ENCODE results near the gene LRP5. TPM values are rescaled to one million over a fixed set of nuclear protein-coding genes. Genes with fewer than 3 reads are reported as not detected.

The LRP5 gene
- total and polyA plus RNA-seq, 9 donors: 3.1 to 63.8 (median 47.2) TPM

- 81 to 90% (median 86%) methylated on average over 11 of the region's 11 CpGs for WGBS, 3 donors
- TF ChIP-seq POLR2A (IDR thresholded peaks at IDR 0.05) (no peak), EP300 (IDR thresholded peaks at IDR 0.05) (no peak), CTCF (IDR thresholded peaks at IDR 0.05) (no peak)
- DNase-seq: no peak
- Histone ChIP-seq H3K4me1 (ENCODE audit: insufficient read depth) (peaks cover 3% of the 10 kb centered on the region), H3K36me3 (no peaks in the 10 kb centered on the region), H3K27me3 (no peaks in the 10 kb centered on the region), H3K9me3 (no peaks in the 10 kb centered on the region), H3K4me3 (no peak overlapping the region), H3K27ac (no peak overlapping the region)
- intact Hi-C loops (cut with DNase I): no loop called here
These were observed 4.3 kb upstream of the LRP5 start for GRCh38 chr11:68308068-68308467.

DNA sequence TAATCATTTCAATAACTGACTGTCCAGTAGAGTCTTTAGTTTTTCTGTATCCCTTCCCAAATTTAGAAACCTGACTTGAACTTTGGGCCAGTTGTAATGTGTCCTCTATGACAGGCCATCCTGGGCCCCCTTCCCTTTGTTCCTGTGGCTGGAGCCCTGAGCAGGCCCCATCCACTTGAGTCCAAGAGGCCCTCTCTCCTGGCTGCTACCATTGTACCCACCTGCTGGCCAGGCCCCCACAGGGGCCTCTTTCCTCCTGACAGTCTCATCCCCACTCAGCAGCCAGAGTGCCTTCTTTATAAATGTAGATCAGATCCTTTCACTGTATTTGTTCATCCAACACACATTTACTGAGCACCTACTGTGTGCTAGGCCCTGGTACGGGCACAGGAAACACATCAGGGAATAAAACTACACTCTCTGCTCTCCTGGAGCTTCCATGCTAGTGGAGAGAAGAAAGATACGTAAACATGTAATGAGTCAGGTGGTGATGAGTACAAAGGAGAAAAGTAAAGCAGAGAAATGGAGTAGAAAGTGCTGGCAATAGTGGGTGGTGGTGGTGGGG is 2.7 kb upstream of the LRP5 start:
- DNase-seq: no peak
- intact Hi-C loops (cut with DNase I): loop anchor here in 1 of 4 donors (10.0 kb wide), 2 partner anchors 65 to 135 kb away; no protein-coding TSS in a partner anchor
- H3K4me1 ChIP-seq (ENCODE audit: insufficient read depth): peaks cover 6% of the 10 kb centered on the region
- no peaks in the 10 kb centered on the region for H3K27me3 ChIP-seq
- H3K9me3 ChIP-seq: no peaks in the 10 kb centered on the region
- no peaks in the 10 kb centered on the region for H3K36me3 ChIP-seq
- WGBS, 3 donors: 91 to 98% (median 94%) methylated on average over 2 of the region's 2 CpGs
- H3K27ac ChIP-seq: no peak overlapping the region
- H3K4me3 ChIP-seq: no peak overlapping the region
- TF ChIP-seq EP300 (IDR thresholded peaks at IDR 0.05) (no peak), CTCF (IDR thresholded peaks at IDR 0.05) (no peak), POLR2A (IDR thresholded peaks at IDR 0.05) (no peak)

- Histone ChIP-seq H3K36me3 (no peaks in the 10 kb centered on the region), H3K9me3 (no peaks in the 10 kb centered on the region), H3K4me3 (peak overlapping the region; percentile 64), H3K27me3 (no peaks in the 10 kb centered on the region), H3K27ac (peak overlapping the region; percentile 60 to 74), H3K4me1 (ENCODE audit: insufficient read depth) (peaks cover 16% of the 10 kb centered on the region)
- TF ChIP-seq CTCF (IDR thresholded peaks at IDR 0.05) (no peak), EP300 (IDR thresholded peaks at IDR 0.05) (no peak), POLR2A (IDR thresholded peaks at IDR 0.05) (no peak)
- 79 to 82% (median 79%) methylated on average over 25 of the region's 25 CpGs for WGBS, 3 donors
- intact Hi-C loops (cut with DNase I): loop anchor here in 1 of 4 donors (10.0 kb wide), 2 partner anchors 63 to 133 kb away; no protein-coding TSS in a partner anchor
- peak in 2 of 5 donors; percentile 39 to 53 for DNase-seq
These were observed 953 bp upstream of the LRP5 start for GRCh38 chr11:68311160-68312116.

DNA sequence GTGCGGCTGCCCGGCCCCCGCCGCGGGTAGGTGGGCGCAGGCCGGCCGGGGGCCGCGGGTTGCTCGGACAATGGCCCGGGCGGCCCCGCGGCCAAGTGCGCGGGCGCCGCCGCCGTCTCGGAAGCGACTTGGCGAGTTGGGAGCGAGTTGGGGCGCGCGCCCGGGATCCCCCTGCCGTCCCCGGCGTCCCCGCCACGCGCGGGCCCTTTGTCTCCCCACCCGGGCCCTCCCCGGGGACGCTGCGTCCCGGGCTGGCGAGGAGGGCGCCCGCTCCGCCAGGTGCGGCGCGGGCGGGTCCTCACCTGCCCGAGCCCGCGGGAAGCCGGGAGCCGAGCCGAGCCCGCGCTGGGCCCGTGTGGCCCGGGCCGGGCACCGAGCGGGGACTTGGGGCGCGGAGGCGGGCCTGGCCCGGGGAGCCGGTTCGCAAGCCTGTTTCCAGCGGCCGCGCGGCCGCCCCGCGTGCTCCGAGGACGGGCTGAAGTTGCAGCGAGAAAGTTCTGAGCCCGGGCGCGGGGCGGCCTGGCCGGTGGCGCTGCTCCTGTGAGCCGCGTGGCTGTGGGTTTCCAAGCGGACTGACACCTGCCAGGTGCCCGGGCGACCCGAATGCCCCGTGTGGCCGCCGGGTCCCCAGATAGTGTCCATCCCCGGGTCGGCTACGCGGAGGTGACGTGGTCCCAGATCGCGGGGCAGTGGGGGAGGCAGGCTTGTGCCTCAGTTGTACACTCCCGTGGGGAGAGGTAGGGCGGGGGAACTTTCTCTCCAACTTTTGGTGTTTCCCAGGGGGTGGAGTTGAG is 586 bp downstream of the LRP5 start:
- H3K4me3 ChIP-seq: peak overlapping the region; percentile 64
- H3K27me3 ChIP-seq: no peaks in the 10 kb centered on the region
- H3K9me3 ChIP-seq: no peaks in the 10 kb centered on the region
- intact Hi-C loops (cut with DNase I): loop anchor here in 1 of 4 donors (10.0 kb wide), 2 partner anchors 62 to 132 kb away; no protein-coding TSS in a partner anchor
- H3K27ac ChIP-seq: peak overlapping the region; percentile 61 to 70
- 1% methylated on average over 44 to 102 of the region's 102 CpGs for WGBS, 3 donors
- no peak for TF ChIP-seq EP300 (IDR thresholded peaks at IDR 0.05)
- no peak for TF ChIP-seq POLR2A (IDR thresholded peaks at IDR 0.05)
- no peak for TF ChIP-seq CTCF (IDR thresholded peaks at IDR 0.05)
- peak in 2 of 5 donors; percentile 40 to 57 for DNase-seq
- peaks cover 19% of the 10 kb centered on the region for H3K4me1 ChIP-seq (ENCODE audit: insufficient read depth)
- H3K36me3 ChIP-seq: no peaks in the 10 kb centered on the region

All from ovary (tissue), 9 donors.